ENCODE measurements around the gene COL23A1. TPM values are rescaled to one million over a fixed set of nuclear protein-coding genes. Genes with fewer than 3 reads are reported as not detected.

The COL23A1 gene
- total and polyA plus RNA-seq, 2 of the 13 experiments (the other 11 are each of a cell fraction or from before 2014, with no cell fraction given), result not detected

- no peak overlapping the region for H3K4me2 ChIP-seq (ENCODE audit: low read depth, low read length)
- in situ Hi-C loops (cut with HindIII; ENCODE audit: extremely low pct_ligation_motif_present, low pct_unique_long_range_greater_than_20kb), result no loop called here
- no peak overlapping the region for H3K9ac ChIP-seq (ENCODE audit: insufficient read depth, low read depth, low read length)
- 45% methylated on average over 14 of the region's 23 CpGs for WGBS (ENCODE audit: low lambda C conversion rate)
- H3K36me3 ChIP-seq (replicated peaks in 1 of 2; ENCODE audit: control insufficient read depth in 1 of 2, insufficient read depth in 2 of 2, low read length in 2 of 2), result no peaks in the 10 kb centered on the region
- CTCF ChIA-PET (ENCODE audit: low intra/inter-chr PET ratio, low total read pairs), result no interaction called here
- H3K4me1 ChIP-seq (ENCODE audit: insufficient read depth, low read length), result no peaks in the 10 kb centered on the region
- H4K20me1 ChIP-seq (ENCODE audit: insufficient read depth, low read length), result no peaks in the 10 kb centered on the region
- DNase-seq (ENCODE audit: low spot score) (no peak), ATAC-seq (peak; percentile 18; the same call in 1 of the 3 replicates), FAIRE-seq (no peak)
- H2AFZ ChIP-seq (ENCODE audit: low read length), result no peak overlapping the region
- no peak for TF ChIP-seq RARG (CRISPR knock-in tag; IDR thresholded peaks at IDR 0.05; ENCODE audit: low read depth)
- TF ChIP-seq, protein P1, sequence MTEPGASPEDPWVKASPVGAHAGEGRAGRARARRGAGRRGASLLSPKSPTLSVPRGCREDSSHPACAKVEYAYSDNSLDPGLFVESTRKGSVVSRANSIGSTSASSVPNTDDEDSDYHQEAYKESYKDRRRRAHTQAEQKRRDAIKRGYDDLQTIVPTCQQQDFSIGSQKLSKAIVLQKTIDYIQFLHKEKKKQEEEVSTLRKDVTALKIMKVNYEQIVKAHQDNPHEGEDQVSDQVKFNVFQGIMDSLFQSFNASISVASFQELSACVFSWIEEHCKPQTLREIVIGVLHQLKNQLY (CRISPR knock-in tag; IDR thresholded peaks at IDR 0.05), result no peak
- TF ChIP-seq KDM4B (CRISPR knock-in tag; IDR thresholded peaks at IDR 0.05), result no peak
- TF ChIP-seq ETV6 (CRISPR knock-in tag; conservative IDR thresholded peaks at IDR 0.05), result no peak
- TF ChIP-seq ELF1 (CRISPR knock-in tag; IDR thresholded peaks at IDR 0.05), result no peak
- no peak for TF ChIP-seq ZNF451 (CRISPR knock-in tag; IDR thresholded peaks at IDR 0.05)
- no peak for TF ChIP-seq PTBP1 (IDR thresholded peaks at IDR 0.05; ENCODE audit: low read depth, low read length, poor library complexity, severe bottlenecking)
- no peak for TF ChIP-seq MXI1 (IDR thresholded peaks at IDR 0.05; ENCODE audit: borderline replicate concordance, low read depth, low read length)
- no peak for TF ChIP-seq ARID2 (CRISPR knock-in tag; IDR thresholded peaks at IDR 0.05; ENCODE audit: borderline replicate concordance)
- TF ChIP-seq KDM6A (CRISPR knock-in tag; IDR thresholded peaks at IDR 0.05; ENCODE audit: low read depth), result no peak
- TF ChIP-seq SALL1 (CRISPR knock-in tag; IDR thresholded peaks at IDR 0.05), result no peak
- TF ChIP-seq HNRNPUL1 (IDR thresholded peaks at IDR 0.05; ENCODE audit: low read depth, low read length), result no peak
- H3K79me2 ChIP-seq (ENCODE audit: insufficient read depth, low read length), result no peaks in the 10 kb centered on the region
- no peak overlapping the region for H3K4me3 ChIP-seq (replicated peaks in 1 of 3; ENCODE audit: insufficient read depth in 1 of 3, low read depth in 2 of 3, low read length in 3 of 3)
- no peak overlapping the region for H3K27ac ChIP-seq (ENCODE audit: extremely low read length, insufficient read depth, low read length)
- no peaks in the 10 kb centered on the region for H3K9me3 ChIP-seq (ENCODE audit: low read length)
- POLR2A ChIA-PET, result no interaction called here
- BruUV-seq (replicated peaks), result no TSS peak
- intact Hi-C loops (cut with micrococcal nuclease; ENCODE audit: unreplicated experiment), result no loop called here
- peaks cover 7 to 42% of the 10 kb centered on the region in 2 experiments; a peak in 4 of 5 replicates for H3K27me3 ChIP-seq (ENCODE audit: control insufficient read depth in 1 of 2, insufficient read depth in 2 of 2, low read length in 2 of 2)
These were observed 283.6 kb downstream of the COL23A1 start for GRCh38 chr5:178306430-178307225.
